Ovary (tissue), 3 donors: ENCODE measurements around the gene SLC25A47.

ENCODE experiments used
- EP300 ChIP-seq: sonication (generic); formaldehyde crosslinking; IDR thresholded peaks from one replicate; pipeline ENCODE4 v1.6.1; 2017; ENCODE audit warnings: antibody characterized with exemption
- POLR2A ChIP-seq: fragments of 450-650 bp; IDR thresholded peaks from one replicate; pipeline ENCODE4 v1.6.1; 2017; ENCODE audit warnings: antibody characterized with exemption, mild to moderate bottlenecking, moderate library complexity
- TF ChIP-seq, protein P1 (sequence below), 3 donors: fragments of 450-650 bp in 2 of 3; fragments of 200-600 bp in 1 of 3; IDR thresholded peaks; one replicate each; pipeline versions ENCODE4 v1.5.1 to v1.8.0; 2016 to 2022; ENCODE audit warnings: antibody characterized with exemption in 3 of 3, mild to moderate bottlenecking in 1 of 3
- donor health status: DM: no; HTN: no; CAD: no.

DNA sequence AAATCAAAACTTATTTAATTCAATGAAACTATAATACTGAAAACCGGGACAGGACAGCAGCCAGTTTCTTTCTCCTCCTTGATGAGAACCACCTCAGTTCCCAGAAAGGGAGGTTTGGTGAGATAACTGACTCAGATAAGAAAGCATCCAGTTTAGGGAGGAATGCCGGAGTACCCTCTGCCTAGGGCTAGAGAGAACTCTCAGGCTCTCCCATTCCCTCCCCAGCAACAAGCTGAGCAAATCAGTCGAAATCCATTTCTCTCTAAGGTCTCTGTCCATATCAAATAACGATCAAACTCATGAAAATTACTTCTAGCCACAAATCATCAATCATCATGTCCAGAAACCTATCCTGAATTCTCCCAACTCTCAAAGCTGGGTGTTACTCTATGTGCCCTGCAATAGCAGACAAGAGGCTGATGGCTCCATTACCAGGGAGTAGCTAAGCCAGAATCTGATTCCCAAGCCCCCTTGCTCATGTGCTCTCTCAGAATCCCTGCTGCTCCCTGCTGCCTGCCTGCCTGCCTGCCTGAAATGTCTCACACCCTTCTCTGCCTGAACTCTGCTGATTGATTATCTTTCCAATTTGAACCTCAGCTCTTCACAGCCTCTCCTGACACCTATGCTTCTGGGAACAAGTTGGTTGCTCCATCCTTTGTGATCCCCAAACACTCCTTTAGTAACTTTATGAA lies 49.4 kb downstream of the SLC25A47 start:
- TF ChIP-seq, protein P1, sequence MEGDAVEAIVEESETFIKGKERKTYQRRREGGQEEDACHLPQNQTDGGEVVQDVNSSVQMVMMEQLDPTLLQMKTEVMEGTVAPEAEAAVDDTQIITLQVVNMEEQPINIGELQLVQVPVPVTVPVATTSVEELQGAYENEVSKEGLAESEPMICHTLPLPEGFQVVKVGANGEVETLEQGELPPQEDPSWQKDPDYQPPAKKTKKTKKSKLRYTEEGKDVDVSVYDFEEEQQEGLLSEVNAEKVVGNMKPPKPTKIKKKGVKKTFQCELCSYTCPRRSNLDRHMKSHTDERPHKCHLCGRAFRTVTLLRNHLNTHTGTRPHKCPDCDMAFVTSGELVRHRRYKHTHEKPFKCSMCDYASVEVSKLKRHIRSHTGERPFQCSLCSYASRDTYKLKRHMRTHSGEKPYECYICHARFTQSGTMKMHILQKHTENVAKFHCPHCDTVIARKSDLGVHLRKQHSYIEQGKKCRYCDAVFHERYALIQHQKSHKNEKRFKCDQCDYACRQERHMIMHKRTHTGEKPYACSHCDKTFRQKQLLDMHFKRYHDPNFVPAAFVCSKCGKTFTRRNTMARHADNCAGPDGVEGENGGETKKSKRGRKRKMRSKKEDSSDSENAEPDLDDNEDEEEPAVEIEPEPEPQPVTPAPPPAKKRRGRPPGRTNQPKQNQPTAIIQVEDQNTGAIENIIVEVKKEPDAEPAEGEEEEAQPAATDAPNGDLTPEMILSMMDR (IDR thresholded peaks at IDR 0.05), result no peak
- TF ChIP-seq POLR2A (no peak), EP300 (no peak)
